Activated CD8-positive, alpha-beta memory T cell treated with anti-CD3 and anti-CD28 coated beads, Interleukin-2, amount 50 U/mL, for 1 hour (primary cell): ENCODE results near the gene CDC42BPA.

Experiments used
- DNase-seq: peaks from one replicate; pipeline ENCODE4 v3.0.0-alpha.2; 2020; ENCODE audit errors: extremely low read depth

CDC42BPA gene

GRCh38 chr1:227213426-227213825 is 104.9 kb downstream of the CDC42BPA start:
- DNase-seq, result no peak

- no peak for DNase-seq
Observed at GRCh38 chr1:227212164-227212563, 106.1 kb downstream of the CDC42BPA start.

GRCh38 chr1:227210604-227211003 is 107.7 kb downstream of the CDC42BPA start:
- DNase-seq, result no peak

GRCh38 chr1:227197064-227197463 is 121.2 kb downstream of the CDC42BPA start:
- DNase-seq, result no peak

GRCh38 chr1:227192163-227192562 is 126.1 kb downstream of the CDC42BPA start:
- no peak for DNase-seq

- no peak for DNase-seq
Observed at GRCh38 chr1:227191607-227192006, 126.7 kb downstream of the CDC42BPA start.

- DNase-seq, result no peak
Observed at GRCh38 chr1:227190321-227190720, 128.0 kb downstream of the CDC42BPA start.

GRCh38 chr1:227185291-227185690 is 133.0 kb downstream of the CDC42BPA start:
- DNase-seq, result no peak

GRCh38 chr1:227182012-227182411 is 136.3 kb downstream of the CDC42BPA start:
- DNase-seq, result no peak

- DNase-seq, result no peak
Observed at GRCh38 chr1:227175611-227176010, 142.7 kb downstream of the CDC42BPA start.

- DNase-seq, result no peak
Observed at GRCh38 chr1:227174164-227174563, 144.1 kb downstream of the CDC42BPA start.

GRCh38 chr1:227170361-227171166 is 147.7 kb downstream of the CDC42BPA start:
- no peak for DNase-seq

GRCh38 chr1:227169343-227169742 is 148.9 kb downstream of the CDC42BPA start:
- no peak for DNase-seq

- DNase-seq, result no peak
Observed at GRCh38 chr1:227167276-227168101, 150.8 kb downstream of the CDC42BPA start.

GRCh38 chr1:227166559-227166958 is 151.7 kb downstream of the CDC42BPA start:
- DNase-seq, result no peak

GRCh38 chr1:227161470-227161869 is 156.8 kb downstream of the CDC42BPA start:
- no peak for DNase-seq

- no peak for DNase-seq
Observed at GRCh38 chr1:227156520-227156919, 161.8 kb downstream of the CDC42BPA start.

- DNase-seq, result no peak
Observed at GRCh38 chr1:227155688-227156087, 162.6 kb downstream of the CDC42BPA start.

GRCh38 chr1:227155004-227155403 is 163.3 kb downstream of the CDC42BPA start:
- DNase-seq, result no peak

GRCh38 chr1:227152525-227152924 is 165.8 kb downstream of the CDC42BPA start:
- DNase-seq, result no peak

- no peak for DNase-seq
Observed at GRCh38 chr1:227140376-227140775, 177.9 kb downstream of the CDC42BPA start.

- no peak for DNase-seq
Observed at GRCh38 chr1:227136210-227136820, 182.0 kb downstream of the CDC42BPA start.
